OCI-LY3 (cell line): Measurements from ENCODE around the gene CAPN15.

Experiments
- H2AFZ ChIP-seq: fragments of 200-600, 300-600 bp; shearing (Covaris generic); 2 replicates; pipeline ENCODE4 v1.6.0; 2014; ENCODE audit warnings: antibody characterized with exemption, low read depth, low read length
- H3K27ac ChIP-seq: fragments of 200-600, 300-600 bp; sonication (generic); 2 replicates; pipeline ENCODE4 v1.5.1; 2014; ENCODE audit warnings: mild to moderate bottlenecking, low read length, moderate library complexity, mixed read lengths
- H3K27me3 ChIP-seq: fragments of 200-600, 300-600 bp; sonication (generic); 2 replicates; pipeline ENCODE4 v1.6.1; 2014; ENCODE audit warnings: low read depth, low read length, mixed read lengths
- H3K36me3 ChIP-seq: fragments of 200-600, 300-600 bp; sonication (generic); replicated peaks from 2 replicates; pipeline ENCODE3; 2014; ENCODE audit warnings: low read depth, low read length, mixed read lengths
- H3K4me1 ChIP-seq: fragments of 300-600, 200-600 bp; sonication (generic); 2 replicates; pipeline ENCODE4 v1.6.1; 2014; ENCODE audit warnings: low read length, mixed read lengths
- H3K4me2 ChIP-seq: fragments of 200-600, 300-600 bp; sonication (generic); 2 replicates; pipeline ENCODE4 v1.6.1; 2014; ENCODE audit warnings: low read length, mixed read lengths
- H3K4me3 ChIP-seq: fragments of 300-600, 200-600 bp; sonication (generic); 2 replicates; pipeline ENCODE4 v1.5.1; 2014; ENCODE audit warnings: antibody characterized with exemption, mild to moderate bottlenecking, low read length, moderate library complexity
- H3K79me2 ChIP-seq: fragments of 300-600, 200-600 bp; shearing (Covaris generic); 2 replicates; pipeline ENCODE4 v1.6.1; 2014; ENCODE audit warnings: mild to moderate bottlenecking, low read length, mixed read lengths
- H3K9ac ChIP-seq: fragments of 300-600, 200-600 bp; shearing (Covaris generic); 2 replicates; pipeline ENCODE4 v1.6.0; 2014; ENCODE audit warnings: mild to moderate bottlenecking, low read length, moderate library complexity
- H3K9me3 ChIP-seq: fragments of 200-600, 300-600 bp; shearing (Covaris generic); 2 replicates; pipeline ENCODE4 v1.6.1; 2014; ENCODE audit warnings: low read length, mixed read lengths; ENCODE audit not compliant: insufficient read depth
- H4K20me1 ChIP-seq: fragments of 200-600, 300-600 bp; sonication (generic); 2 replicates; pipeline ENCODE4 v1.6.1; 2016; ENCODE audit warnings: low read length, mixed read lengths; ENCODE audit not compliant: insufficient read depth
- CTCF ChIP-seq: fragments of 200-600, 300-600 bp; sonication (generic); IDR thresholded peaks from 2 replicates; pipeline ENCODE4 v1.5.1; 2014; ENCODE audit warnings: antibody characterized with exemption, low read length, low read depth
- EZH2phosphoT487 ChIP-seq: fragments of 200-600 bp; shearing (Covaris generic); IDR thresholded peaks from 2 replicates; pipeline ENCODE4 v1.6.1; 2018; ENCODE audit warnings: antibody characterized with exemption, mixed run types, low read depth

CAPN15 gene

GRCh38 chr16:555528-556473 is 28.3 kb downstream of the CAPN15 start:
- Histone ChIP-seq H3K9ac (no peak overlapping the region), H3K4me1 (no peaks in the 10 kb centered on the region), H2AFZ (no peak overlapping the region), H3K27ac (no peak overlapping the region), H3K9me3 (no peaks in the 10 kb centered on the region), H3K27me3 (no peaks in the 10 kb centered on the region), H3K4me2 (no peak overlapping the region), H3K4me3 (no peak overlapping the region), H3K79me2 (no peaks in the 10 kb centered on the region), H4K20me1 (no peaks in the 10 kb centered on the region), H3K36me3 (peaks cover 3% of the 10 kb centered on the region)
- TF ChIP-seq EZH2phosphoT487 (no peak), CTCF (no peak)

- no peak overlapping the region for H3K4me2 ChIP-seq
Measured at GRCh38 chr16:556474-557173, 29.1 kb downstream of the CAPN15 start.

GRCh38 chr16:557463-558297 is 30.2 kb downstream of the CAPN15 start:
- Histone ChIP-seq H3K9ac (no peak overlapping the region), H3K9me3 (no peaks in the 10 kb centered on the region), H3K4me2 (no peak overlapping the region), H4K20me1 (no peaks in the 10 kb centered on the region), H3K79me2 (no peaks in the 10 kb centered on the region), H3K27me3 (no peaks in the 10 kb centered on the region), H3K27ac (no peak overlapping the region), H3K4me3 (no peak overlapping the region), H2AFZ (no peak overlapping the region), H3K4me1 (no peaks in the 10 kb centered on the region), H3K36me3 (no peaks in the 10 kb centered on the region)
- TF ChIP-seq CTCF (no peak), EZH2phosphoT487 (no peak)

More at GRCh38 chr16:556474-557173, 29.1 kb downstream of the CAPN15 start:
- H3K27ac ChIP-seq = no peak overlapping the region
- H3K36me3 ChIP-seq = peaks cover 3% of the 10 kb centered on the region
- no peaks in the 10 kb centered on the region for H3K27me3 ChIP-seq
- no peaks in the 10 kb centered on the region for H3K9me3 ChIP-seq
- no peaks in the 10 kb centered on the region for H3K4me1 ChIP-seq
- H3K4me3 ChIP-seq = no peak overlapping the region
- no peak overlapping the region for H2AFZ ChIP-seq
- no peaks in the 10 kb centered on the region for H4K20me1 ChIP-seq
- TF ChIP-seq EZH2phosphoT487 (no peak), CTCF (no peak)
- no peak overlapping the region for H3K9ac ChIP-seq
- H3K79me2 ChIP-seq = no peaks in the 10 kb centered on the region
